ENCODE results near the gene SLCO4C1. TPM values are rescaled to one million over a fixed set of nuclear protein-coding genes. Genes with fewer than 3 reads are reported as not detected.

Gene SLCO4C1
- polyA plus RNA-seq, 1 of the 3 experiments (the other 2 are of a cell fraction) = not detected

- TF ChIP-seq NRF1 (IDR thresholded peaks at IDR 0.05; ENCODE audit: low read depth, low read length) (no peak), YY1 (IDR thresholded peaks at IDR 0.05; ENCODE audit: low read depth) (no peak), RCOR1 (IDR thresholded peaks at IDR 0.05; ENCODE audit: low read length) (no peak), GABPA (IDR thresholded peaks at IDR 0.05; ENCODE audit: low read depth) (no peak), TCF12 (IDR thresholded peaks at IDR 0.05) (no peak), ELF1 (IDR thresholded peaks at IDR 0.05) (no peak), RAD21 (IDR thresholded peaks at IDR 0.05; ENCODE audit: low read length) (no peak)
Observed at GRCh38 chr5:102277144-102277543, 18.9 kb downstream of the SLCO4C1 start (continued).

GRCh38 chr5:102271759-102272158, 24.3 kb downstream of the SLCO4C1 start:
- DNase-seq = no peak
- TF ChIP-seq RCOR1 (IDR thresholded peaks at IDR 0.05; ENCODE audit: low read length) (peak; percentile 62; the same call in 1 of the 2 replicates), EP300 (IDR thresholded peaks at IDR 0.05; ENCODE audit: borderline replicate concordance in 1 of 2, low read depth in 1 of 2, low read length in 1 of 2) (no peak)
- Histone ChIP-seq H3K27ac (ENCODE audit: low read depth in 2 of 2, low read length in 1 of 2) (no peak overlapping the region), H4K20me1 (ENCODE audit: insufficient read depth) (no peaks in the 10 kb centered on the region), H3K9me3 (no peaks in the 10 kb centered on the region), H3K4me1 (ENCODE audit: control insufficient read depth in 1 of 2, insufficient read depth in 2 of 2, low read depth in 1 of 2, low read length in 1 of 2) (no peaks in the 10 kb centered on the region), H3K4me2 (no peak overlapping the region), H3K36me3 (replicated peaks in 1 of 2; ENCODE audit: control insufficient read depth in 1 of 2, insufficient read depth in 2 of 2, low read length in 1 of 2) (no peaks in the 10 kb centered on the region), H3K9ac (no peak overlapping the region), H3K4me3 (ENCODE audit: low read depth in 2 of 2, low read length in 1 of 2) (no peak overlapping the region), H3K27me3 (ENCODE audit: insufficient read depth) (no peaks in the 10 kb centered on the region), H2AFZ (ENCODE audit: low read depth) (no peak overlapping the region), H3K79me2 (ENCODE audit: insufficient read depth) (no peaks in the 10 kb centered on the region), H3K9me2 (no peaks in the 10 kb centered on the region), H3F3A (replicated peaks; ENCODE audit: insufficient read depth) (no peaks in the 10 kb centered on the region)
- WGBS (ENCODE audit: low lambda C conversion rate) = 21% methylated on average over 3 of the region's 3 CpGs
- ChIA-PET CTCF (interaction anchor here (1.5 to 4.2 kb wide), 2 partner anchors 15 to 24 kb away, joined by 3 to 25 read pairs; partner anchors contain the start of gene SLCO4C1), POLR2A (no interaction called here)

GRCh38 chr5:102270036-102270435, 26.0 kb downstream of the SLCO4C1 start:
- no peak overlapping the region for H3K4me2 ChIP-seq
- no peaks in the 10 kb centered on the region for H3K9me3 ChIP-seq
- no peaks in the 10 kb centered on the region for H3K4me1 ChIP-seq (ENCODE audit: control insufficient read depth in 1 of 2, insufficient read depth in 2 of 2, low read depth in 1 of 2, low read length in 1 of 2)
- H3K4me3 ChIP-seq (ENCODE audit: low read depth in 2 of 2, low read length in 1 of 2) = no peak overlapping the region
- H3F3A ChIP-seq (replicated peaks; ENCODE audit: insufficient read depth) = no peaks in the 10 kb centered on the region
- DNase-seq = no peak
- no peak overlapping the region for H2AFZ ChIP-seq (ENCODE audit: low read depth)
- TF ChIP-seq MEF2A (IDR thresholded peaks at IDR 0.05; ENCODE audit: borderline replicate concordance, low read depth) = no peak
- TF ChIP-seq FOXJ3 (CRISPR knock-in tag; IDR thresholded peaks at IDR 0.05) = no peak
- TF ChIP-seq PBX3 (IDR thresholded peaks at IDR 0.05) = no peak
- ChIA-PET CTCF (no interaction called here), POLR2A (no interaction called here)
- no peaks in the 10 kb centered on the region for H3K9me2 ChIP-seq
- no peaks in the 10 kb centered on the region for H4K20me1 ChIP-seq (ENCODE audit: insufficient read depth)
- no peak overlapping the region for H3K27ac ChIP-seq (ENCODE audit: low read depth in 2 of 2, low read length in 1 of 2)
- H3K79me2 ChIP-seq (ENCODE audit: insufficient read depth) = no peaks in the 10 kb centered on the region
- no peaks in the 10 kb centered on the region for H3K36me3 ChIP-seq (replicated peaks in 1 of 2; ENCODE audit: control insufficient read depth in 1 of 2, insufficient read depth in 2 of 2, low read length in 1 of 2)
- no peaks in the 10 kb centered on the region for H3K27me3 ChIP-seq (ENCODE audit: insufficient read depth)
- no peak overlapping the region for H3K9ac ChIP-seq

- H3K27me3 ChIP-seq (ENCODE audit: insufficient read depth) = no peaks in the 10 kb centered on the region
- ChIA-PET CTCF (no interaction called here), POLR2A (no interaction called here)
- TF ChIP-seq GABPA (IDR thresholded peaks at IDR 0.05; ENCODE audit: low read depth) (no peak), ELF1 (IDR thresholded peaks at IDR 0.05) (no peak), NFIC (IDR thresholded peaks at IDR 0.05; ENCODE audit: borderline replicate concordance) (no peak), PBX3 (IDR thresholded peaks at IDR 0.05) (no peak), MEF2A (IDR thresholded peaks at IDR 0.05; ENCODE audit: borderline replicate concordance, low read depth) (no peak), EP300 (IDR thresholded peaks at IDR 0.05; ENCODE audit: borderline replicate concordance in 1 of 2, low read depth in 1 of 2, low read length in 1 of 2) (no peak), IRF3 (IDR thresholded peaks at IDR 0.05; ENCODE audit: low read depth, low read length) (no peak), CHD2 (IDR thresholded peaks at IDR 0.05; ENCODE audit: low read length, partially characterized antibody) (no peak), SIN3A (IDR thresholded peaks at IDR 0.05; ENCODE audit: borderline replicate concordance, low read depth, low read length) (no peak), JUND (IDR thresholded peaks at IDR 0.05) (no peak)
Observed at GRCh38 chr5:102262688-102263087, 33.4 kb downstream of the SLCO4C1 start.

More at GRCh38 chr5:102262688-102263087, 33.4 kb downstream of the SLCO4C1 start:
- no peak overlapping the region for H3K27ac ChIP-seq (ENCODE audit: low read depth in 2 of 2, low read length in 1 of 2)
- H3K9me2 ChIP-seq = no peaks in the 10 kb centered on the region
- H2AFZ ChIP-seq (ENCODE audit: low read depth) = no peak overlapping the region
- H3F3A ChIP-seq (replicated peaks; ENCODE audit: insufficient read depth) = no peaks in the 10 kb centered on the region
- WGBS (ENCODE audit: low lambda C conversion rate) = 25% methylated on average over 2 of the region's 2 CpGs
- H3K9ac ChIP-seq = no peak overlapping the region
- no peak overlapping the region for H3K4me3 ChIP-seq (ENCODE audit: low read depth in 2 of 2, low read length in 1 of 2)
- H3K36me3 ChIP-seq (replicated peaks in 1 of 2; ENCODE audit: control insufficient read depth in 1 of 2, insufficient read depth in 2 of 2, low read length in 1 of 2) = no peaks in the 10 kb centered on the region
- H3K9me3 ChIP-seq = no peaks in the 10 kb centered on the region
- no peaks in the 10 kb centered on the region for H3K4me1 ChIP-seq (ENCODE audit: control insufficient read depth in 1 of 2, insufficient read depth in 2 of 2, low read depth in 1 of 2, low read length in 1 of 2)
- H3K79me2 ChIP-seq (ENCODE audit: insufficient read depth) = no peaks in the 10 kb centered on the region
- DNase-seq = no peak
- no peaks in the 10 kb centered on the region for H4K20me1 ChIP-seq (ENCODE audit: insufficient read depth)
- no peak overlapping the region for H3K4me2 ChIP-seq

Data from SK-N-SH (cell line).